GM19023 (cell line): Measurements from ENCODE around the gene INSRR.

Source experiments
- ATAC-seq: cut with Tn5 transposase; IDR thresholded peaks from one replicate; pipeline ENCODE4 v1.9.1; 2021; ENCODE audit warnings: mild to moderate bottlenecking, moderate library complexity; ENCODE audit not compliant: unreplicated experiment

INSRR gene

GRCh38 chr1:156894711-156895454 lies 36.0 kb upstream of the INSRR start:
- no peak for ATAC-seq

DNA sequence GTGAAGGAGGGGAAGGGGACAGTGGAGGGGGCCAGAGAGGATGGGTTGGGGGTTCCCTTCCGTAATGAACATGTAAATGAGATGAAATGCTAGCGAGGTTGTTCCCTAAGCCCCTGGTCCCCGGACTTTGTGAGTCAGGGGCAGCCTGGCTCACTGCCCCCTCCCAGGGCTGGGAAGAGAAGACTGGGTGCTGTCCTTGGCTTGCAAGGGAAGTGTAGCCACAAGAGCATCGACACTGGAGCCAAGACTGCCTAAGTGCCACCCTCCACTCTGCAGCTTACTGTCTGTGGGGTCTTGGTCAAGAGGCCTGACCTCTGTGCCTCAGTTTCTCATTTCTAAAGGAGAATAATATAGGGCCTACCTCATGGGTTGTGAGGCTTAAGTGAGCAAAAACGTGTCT lies 35.1 kb upstream of the INSRR start:
- no peak for ATAC-seq

DNA sequence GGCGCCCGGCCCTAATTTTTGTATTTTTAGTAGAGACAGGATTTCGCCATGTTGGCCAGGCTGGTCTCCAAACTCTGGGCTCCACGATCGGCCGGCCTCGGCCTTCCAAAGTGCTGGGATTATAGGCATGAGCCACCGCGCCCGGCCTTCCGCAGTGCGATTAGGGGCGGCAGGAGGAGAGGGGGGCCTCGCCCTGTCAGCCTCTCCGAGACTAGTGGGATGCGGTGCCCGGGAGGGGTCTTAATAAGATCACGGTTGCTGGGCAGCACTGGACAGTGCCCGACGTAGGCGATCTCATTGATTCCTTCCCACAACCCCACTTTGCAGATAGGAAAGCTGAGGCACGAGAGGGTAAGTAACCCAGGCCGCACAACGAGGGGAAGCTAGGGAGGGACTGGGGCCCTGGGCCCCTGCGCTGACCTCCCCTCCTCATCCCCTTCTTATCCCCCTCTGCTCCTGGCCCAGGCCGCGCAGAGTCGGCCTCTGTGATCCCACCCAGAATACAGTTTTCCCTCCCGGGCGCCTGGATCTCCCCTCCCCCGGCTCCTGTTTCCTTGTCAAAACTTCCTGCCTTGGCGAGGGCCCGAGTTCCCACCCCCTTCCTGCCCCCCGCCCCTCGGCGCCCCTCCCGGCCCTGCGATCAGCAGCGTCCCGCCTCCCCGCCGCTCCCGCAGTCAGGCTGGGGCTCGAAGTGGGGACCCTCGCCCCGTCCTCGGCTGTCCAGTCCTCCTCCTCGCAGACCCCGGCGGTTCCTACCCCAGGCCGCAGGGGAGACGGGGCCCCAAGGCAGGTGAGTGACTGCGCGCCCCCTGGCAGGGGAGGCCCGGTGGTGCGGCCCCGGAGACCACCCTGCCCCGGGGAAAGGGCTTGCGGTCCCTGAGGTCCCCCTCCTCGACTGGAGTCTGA lies 34.4 kb upstream of the INSRR start, which contains the start of gene PEAR1:
Gene PEAR1, plus strand, starts transcription at position 671 of the 906 bp plus-strand sequence. CDS start 10,209 bp downstream, outside the sequence.
- ATAC-seq, result no peak

DNA sequence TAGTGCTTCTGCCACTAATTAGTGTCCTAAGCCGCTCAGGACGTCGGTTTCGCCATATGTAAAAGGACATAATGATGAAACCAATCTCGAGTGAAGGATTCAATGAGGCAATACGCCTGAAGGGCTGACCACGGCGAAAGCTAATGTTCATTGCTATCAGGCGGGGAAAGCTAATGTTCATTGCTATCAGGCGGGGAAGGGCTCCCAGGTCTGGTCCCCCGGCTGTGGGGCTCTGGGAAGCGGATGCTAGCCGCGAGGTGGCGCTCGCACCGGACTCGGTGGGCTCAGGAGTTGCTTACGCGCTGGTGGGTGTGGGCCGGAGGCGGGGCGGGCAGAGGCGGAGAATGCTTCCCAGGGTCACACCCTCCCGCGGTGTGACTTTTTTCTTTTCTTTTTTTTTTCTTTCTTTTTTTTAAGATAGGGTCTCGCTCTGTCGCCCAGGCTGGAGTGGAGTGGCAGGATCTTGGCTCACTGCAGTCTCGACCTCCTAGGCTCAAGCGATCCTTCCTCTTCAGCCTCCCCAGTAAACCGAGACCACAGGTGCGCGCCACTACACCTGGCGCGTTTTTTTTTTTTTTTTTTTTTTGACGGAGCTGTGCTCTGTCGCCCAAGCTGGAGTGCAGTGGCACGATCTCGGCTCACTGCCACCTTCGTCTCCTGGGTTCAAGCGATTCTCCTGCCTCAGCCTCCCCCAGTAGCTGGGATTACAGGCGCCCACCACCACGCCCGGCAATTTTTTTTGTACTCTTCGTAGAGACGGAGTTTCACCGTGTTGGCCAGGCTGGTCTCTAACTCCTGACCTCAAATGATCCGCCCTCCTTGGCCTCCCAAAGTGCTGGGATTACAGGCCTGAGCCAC lies 33.5 kb upstream of the INSRR start:
- ATAC-seq, result no peak

DNA sequence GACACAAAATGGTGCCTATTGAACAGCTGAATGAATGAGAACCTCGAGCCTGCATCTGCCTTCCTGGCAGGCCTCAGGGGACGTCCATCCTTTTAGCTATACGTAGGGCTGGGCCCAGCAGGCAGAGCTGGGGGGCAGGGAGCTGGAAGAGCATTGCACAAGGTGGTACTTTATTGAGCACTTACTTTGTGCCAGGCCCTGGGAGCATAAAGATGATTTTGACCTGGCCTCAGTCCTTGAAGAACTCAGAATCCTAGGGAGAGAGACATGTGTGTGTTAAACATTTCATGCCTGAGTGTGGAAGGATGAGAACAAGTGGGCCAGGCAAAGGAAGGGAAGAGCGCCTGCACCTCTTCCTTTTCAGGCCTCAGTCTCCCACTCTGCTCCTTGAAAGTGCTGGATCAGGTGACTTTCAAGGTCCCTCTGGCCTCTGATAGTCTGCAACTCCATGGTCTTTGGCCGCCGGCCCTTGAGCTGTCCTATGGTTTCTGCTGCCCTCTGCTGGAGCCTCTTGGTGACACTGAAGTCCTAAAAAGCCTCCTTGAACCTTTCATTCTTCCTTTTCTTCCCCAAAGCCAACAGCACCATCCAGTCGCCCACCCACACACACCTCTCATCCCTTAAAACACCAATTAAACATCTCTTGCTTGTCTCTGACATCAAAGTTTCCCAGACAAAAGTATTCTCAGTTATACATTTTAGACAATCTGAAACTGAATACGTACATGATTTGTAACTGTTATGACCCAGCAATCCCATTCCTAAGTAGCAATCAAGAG lies 31.1 kb upstream of the INSRR start:
- no peak for ATAC-seq

DNA sequence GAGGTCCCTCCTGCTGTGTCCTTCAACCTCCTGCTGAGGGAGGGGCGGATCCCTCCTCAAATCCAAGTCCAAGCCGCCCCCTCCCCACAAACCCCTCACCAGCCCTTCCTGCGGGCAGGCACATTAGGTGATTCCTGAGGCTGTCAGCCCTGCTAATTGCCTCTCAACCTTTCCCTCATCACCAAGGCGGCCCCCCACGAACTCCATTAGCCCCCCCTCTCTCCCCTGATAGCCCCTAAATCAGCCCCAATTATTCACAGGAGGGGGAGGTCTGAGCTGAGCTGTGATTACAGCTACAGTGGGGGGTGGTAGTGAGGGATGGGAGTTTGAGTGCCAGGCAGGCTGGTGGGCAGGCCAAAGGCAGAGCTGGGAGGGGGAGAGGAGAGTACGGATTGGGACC lies 28.8 kb upstream of the INSRR start:
- no peak for ATAC-seq

DNA sequence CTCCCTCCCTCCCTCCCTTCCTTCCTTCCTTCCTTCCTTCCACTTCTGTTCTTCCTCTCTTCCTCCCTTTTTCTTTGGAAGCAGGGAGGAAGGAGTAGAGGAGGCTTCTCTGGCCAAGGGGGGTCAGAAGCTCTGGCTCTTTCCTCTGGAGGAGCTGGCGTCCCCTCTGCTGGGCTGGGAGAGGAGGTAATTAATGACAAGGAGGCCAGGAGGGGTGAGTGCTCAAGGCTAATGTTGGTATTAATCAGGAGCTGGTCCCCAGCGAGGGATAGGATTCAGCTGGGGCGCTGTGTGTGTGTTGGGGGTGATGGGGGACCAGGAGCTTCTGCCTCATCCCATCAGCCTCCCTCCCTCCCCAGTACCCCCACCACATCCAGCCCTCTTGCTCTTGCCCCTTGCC lies 28.4 kb upstream of the INSRR start:
- ATAC-seq, result no peak

GRCh38 chr1:156886583-156887281 lies 27.8 kb upstream of the INSRR start:
- ATAC-seq, result no peak

DNA sequence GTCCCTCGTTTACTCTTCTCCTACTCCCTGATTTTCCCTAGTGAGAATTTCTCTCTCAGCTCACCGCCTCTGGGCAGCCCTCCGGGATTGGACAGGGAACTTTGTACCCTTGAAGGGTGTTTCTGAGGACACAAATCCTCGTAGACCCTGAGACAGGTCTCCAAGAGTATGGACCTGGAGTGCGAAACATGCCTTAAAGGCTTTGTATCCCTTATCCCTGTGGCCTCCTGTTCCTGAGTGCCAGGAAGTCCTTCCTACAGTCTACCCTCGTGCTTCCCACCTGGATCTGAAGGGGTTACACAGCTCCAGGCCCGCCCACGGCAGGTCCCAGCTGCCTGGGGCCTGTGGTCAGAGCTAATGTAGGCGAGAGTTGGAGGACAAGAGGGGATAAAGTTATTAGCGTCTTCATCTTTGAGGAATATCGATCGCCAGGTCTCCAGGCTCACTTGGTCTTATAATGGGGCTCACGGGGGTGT lies 27.0 kb upstream of the INSRR start:
- ATAC-seq, result no peak

DNA sequence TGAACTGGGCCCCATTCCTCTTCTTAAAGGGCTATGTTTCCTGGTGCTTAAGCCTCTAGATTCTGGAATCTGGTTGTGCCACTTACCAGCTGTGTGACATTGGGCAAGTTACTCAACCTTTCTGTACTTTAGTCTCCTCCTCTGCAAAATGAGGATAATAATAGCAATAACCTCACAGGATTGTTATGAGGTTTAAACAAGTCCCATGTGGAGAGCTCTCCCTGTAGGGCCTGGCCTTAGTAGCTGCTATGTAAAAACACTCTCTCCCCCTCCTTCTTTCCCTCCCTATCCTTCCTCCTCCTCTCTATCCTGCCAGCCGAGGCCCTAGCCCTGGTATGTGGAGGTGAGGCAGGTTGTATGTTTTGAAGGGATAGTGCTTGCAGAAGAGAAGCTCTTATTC lies 26.4 kb upstream of the INSRR start:
- no peak for ATAC-seq

GRCh38 chr1:156884560-156885184 lies 25.8 kb upstream of the INSRR start:
- ATAC-seq, result no peak

DNA sequence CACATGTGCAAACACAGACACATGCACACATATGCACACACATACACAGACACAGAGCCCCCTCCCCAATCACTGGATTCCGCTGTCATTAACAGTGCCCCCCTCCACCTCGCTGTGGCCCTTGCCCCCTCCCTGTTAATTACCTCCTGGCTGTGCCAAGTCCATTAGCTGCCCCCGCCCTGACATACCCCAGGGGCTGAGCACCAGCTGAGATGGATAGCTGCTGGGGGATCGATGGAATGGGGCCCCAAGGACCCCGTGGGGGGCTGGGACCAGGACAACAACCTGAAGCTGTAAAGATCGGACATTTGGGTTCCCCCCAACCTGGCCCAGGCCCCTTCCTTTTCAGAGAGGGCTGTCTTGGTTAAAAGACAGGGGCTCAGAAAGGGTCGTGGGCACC lies 25.0 kb upstream of the INSRR start:
- ATAC-seq, result no peak

- ATAC-seq, result no peak
Measured at GRCh38 chr1:156882543-156882942, 23.6 kb upstream of the INSRR start.

- ATAC-seq, result no peak
Measured at GRCh38 chr1:156881663-156882062, 22.7 kb upstream of the INSRR start.

DNA sequence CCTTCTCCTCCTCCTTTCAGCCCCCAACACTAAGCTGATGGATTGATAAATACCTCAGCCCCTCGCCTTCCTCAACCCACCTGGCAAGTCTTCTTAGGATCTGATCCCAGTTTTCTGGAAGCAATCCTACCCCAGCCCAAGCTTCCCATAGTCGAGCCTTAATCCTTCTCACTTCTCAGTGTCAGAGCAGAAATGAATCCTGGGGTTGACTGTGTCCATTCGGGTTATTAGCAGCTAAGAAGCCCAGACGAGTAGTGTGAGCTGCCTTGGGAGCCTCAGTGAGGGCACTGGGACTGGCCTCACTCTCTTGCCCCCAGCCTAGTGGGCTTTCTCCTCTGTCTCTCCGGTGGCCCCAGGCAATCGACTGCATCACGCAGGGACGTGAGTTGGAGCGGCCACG lies 22.2 kb upstream of the INSRR start:
- no peak for ATAC-seq

GRCh38 chr1:156880473-156880872 lies 21.6 kb upstream of the INSRR start:
- ATAC-seq, result no peak

DNA sequence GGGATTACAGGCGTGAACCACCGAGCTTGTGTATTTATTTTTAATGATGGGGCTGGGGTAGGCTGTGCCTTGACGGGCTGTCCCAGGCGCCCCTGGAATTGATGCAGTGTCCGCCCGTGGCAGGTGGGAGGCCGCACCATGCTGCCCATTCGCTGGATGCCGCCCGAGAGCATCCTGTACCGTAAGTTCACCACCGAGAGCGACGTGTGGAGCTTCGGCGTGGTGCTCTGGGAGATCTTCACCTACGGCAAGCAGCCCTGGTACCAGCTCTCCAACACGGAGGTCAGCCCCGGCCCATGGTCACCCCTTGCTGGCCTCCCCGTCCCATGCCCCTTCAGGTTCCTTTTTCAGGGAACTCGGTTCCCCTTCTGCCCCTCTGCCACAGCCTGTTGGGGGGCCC lies 21.0 kb upstream of the INSRR start:
- no peak for ATAC-seq

- ATAC-seq, result no peak
Measured at GRCh38 chr1:156877433-156878170, 18.7 kb upstream of the INSRR start.
